PFSK-1 (cell line): ENCODE data around the gene FABP1.

Experiments
- POLR2AphosphoS5 ChIP-seq: IDR thresholded peaks from 2 replicates; pipeline ENCODE4 v1.6.1; 2012; ENCODE audit warnings: low read depth, mild to moderate bottlenecking, control low read depth, low read length, moderate library complexity
- TAF1 ChIP-seq: IDR thresholded peaks from 2 replicates; pipeline ENCODE4 v1.6.1; 2012; ENCODE audit warnings: low read length, control low read depth, borderline replicate concordance; ENCODE audit not compliant: insufficient read depth
- TF ChIP-seq, protein P1 (sequence below), 2 experiments: IDR thresholded peaks; 2 replicates each; pipeline versions ENCODE4 v1.6.1 to v1.8.0; 2011 to 2012; ENCODE audit warnings: low read depth in 2 of 2, low read length in 2 of 2, control low read depth in 1 of 2, inconsistent platforms in 1 of 2, mild to moderate bottlenecking in 1 of 2, moderate library complexity in 1 of 2; ENCODE audit not compliant: insufficient read depth in 1 of 2

DNA sequence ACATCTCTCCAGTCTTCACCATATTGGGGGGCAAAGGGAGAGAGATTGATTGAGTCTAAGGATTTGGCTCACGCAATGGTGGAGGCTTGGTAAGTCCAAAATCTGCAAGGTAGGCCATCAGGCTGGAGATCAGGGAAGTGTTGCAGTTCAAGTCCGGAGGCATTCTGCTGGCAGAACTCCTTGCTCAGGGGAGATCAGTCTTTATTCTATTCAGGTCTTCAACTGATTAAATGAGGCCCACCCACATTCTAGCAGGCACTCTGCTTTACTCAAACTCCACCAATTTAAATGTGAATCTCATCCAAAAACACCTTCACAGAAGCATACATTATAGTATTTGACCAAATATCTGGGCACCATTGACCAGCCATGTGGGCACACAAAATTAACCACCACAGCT, 38.9 kb downstream of the FABP1 start:
- TF ChIP-seq, protein P1, sequence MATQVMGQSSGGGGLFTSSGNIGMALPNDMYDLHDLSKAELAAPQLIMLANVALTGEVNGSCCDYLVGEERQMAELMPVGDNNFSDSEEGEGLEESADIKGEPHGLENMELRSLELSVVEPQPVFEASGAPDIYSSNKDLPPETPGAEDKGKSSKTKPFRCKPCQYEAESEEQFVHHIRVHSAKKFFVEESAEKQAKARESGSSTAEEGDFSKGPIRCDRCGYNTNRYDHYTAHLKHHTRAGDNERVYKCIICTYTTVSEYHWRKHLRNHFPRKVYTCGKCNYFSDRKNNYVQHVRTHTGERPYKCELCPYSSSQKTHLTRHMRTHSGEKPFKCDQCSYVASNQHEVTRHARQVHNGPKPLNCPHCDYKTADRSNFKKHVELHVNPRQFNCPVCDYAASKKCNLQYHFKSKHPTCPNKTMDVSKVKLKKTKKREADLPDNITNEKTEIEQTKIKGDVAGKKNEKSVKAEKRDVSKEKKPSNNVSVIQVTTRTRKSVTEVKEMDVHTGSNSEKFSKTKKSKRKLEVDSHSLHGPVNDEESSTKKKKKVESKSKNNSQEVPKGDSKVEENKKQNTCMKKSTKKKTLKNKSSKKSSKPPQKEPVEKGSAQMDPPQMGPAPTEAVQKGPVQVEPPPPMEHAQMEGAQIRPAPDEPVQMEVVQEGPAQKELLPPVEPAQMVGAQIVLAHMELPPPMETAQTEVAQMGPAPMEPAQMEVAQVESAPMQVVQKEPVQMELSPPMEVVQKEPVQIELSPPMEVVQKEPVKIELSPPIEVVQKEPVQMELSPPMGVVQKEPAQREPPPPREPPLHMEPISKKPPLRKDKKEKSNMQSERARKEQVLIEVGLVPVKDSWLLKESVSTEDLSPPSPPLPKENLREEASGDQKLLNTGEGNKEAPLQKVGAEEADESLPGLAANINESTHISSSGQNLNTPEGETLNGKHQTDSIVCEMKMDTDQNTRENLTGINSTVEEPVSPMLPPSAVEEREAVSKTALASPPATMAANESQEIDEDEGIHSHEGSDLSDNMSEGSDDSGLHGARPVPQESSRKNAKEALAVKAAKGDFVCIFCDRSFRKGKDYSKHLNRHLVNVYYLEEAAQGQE (IDR thresholded peaks at IDR 0.05; ENCODE audit: insufficient read depth in 1 of 2, low read depth in 2 of 2, low read length in 2 of 2), result no peak
- TF ChIP-seq POLR2AphosphoS5 (no peak), TAF1 (no peak)
